Amniotic stem cell (primary cell): ENCODE data around the gene CYP2S1.

Experiments
- DNase-seq: peaks from one replicate; lab custom pipeline; 2025; lab: John Stamatoyannopoulos, UW

CYP2S1 gene

GRCh38 chr19:41195675-41196497 lies 2.9 kb downstream of the CYP2S1 start:
- no peak for DNase-seq

GRCh38 chr19:41198559-41198958 lies 5.5 kb downstream of the CYP2S1 start:
- DNase-seq = no peak

- no peak for DNase-seq
These were observed 10.4 kb downstream of the CYP2S1 start for GRCh38 chr19:41203371-41203770.

- peak; percentile 71 for DNase-seq
These were observed 11.3 kb downstream of the CYP2S1 start for GRCh38 chr19:41204338-41204737.

GRCh38 chr19:41205995-41206394 lies 13.0 kb downstream of the CYP2S1 start:
- no peak for DNase-seq

- DNase-seq = no peak
These were observed 13.4 kb downstream of the CYP2S1 start for GRCh38 chr19:41206456-41206855.

GRCh38 chr19:41206926-41207750 lies 14.1 kb downstream of the CYP2S1 start:
- no peak for DNase-seq

GRCh38 chr19:41214161-41214560 lies 21.1 kb downstream of the CYP2S1 start:
- DNase-seq = no peak

- DNase-seq = no peak
These were observed 24.7 kb downstream of the CYP2S1 start for GRCh38 chr19:41217741-41218140.

GRCh38 chr19:41218249-41218614 lies 25.2 kb downstream of the CYP2S1 start:
- no peak for DNase-seq

- DNase-seq = peak; percentile 72
These were observed 25.8 kb downstream of the CYP2S1 start, which contains the start of gene AXL for GRCh38 chr19:41218615-41219507. AXL (plus strand) TSS chr19:41219223; CDS start chr19:41219393, 170 bp downstream.

GRCh38 chr19:41219924-41220567 lies 27.0 kb downstream of the CYP2S1 start:
- peak; percentile 29 for DNase-seq

- no peak for DNase-seq
These were observed 27.8 kb downstream of the CYP2S1 start for GRCh38 chr19:41220811-41221210.

GRCh38 chr19:41221514-41222205 lies 28.6 kb downstream of the CYP2S1 start:
- DNase-seq = no peak

GRCh38 chr19:41222240-41222639 lies 29.2 kb downstream of the CYP2S1 start:
- no peak for DNase-seq

- peak; percentile 60 for DNase-seq
These were observed 30.6 kb downstream of the CYP2S1 start for GRCh38 chr19:41223431-41224234.

GRCh38 chr19:41224632-41225031 lies 31.6 kb downstream of the CYP2S1 start:
- no peak for DNase-seq

GRCh38 chr19:41225238-41226052 lies 32.4 kb downstream of the CYP2S1 start:
- peak; percentile 95 for DNase-seq
